Vagina (tissue), 2 donors: ENCODE data around the gene TPBGL.

Source experiments
- POLR2A ChIP-seq, 2 donors: fragments of 450-650 bp; IDR thresholded peaks; one replicate each; pipeline ENCODE4 v1.6.1; 2017; ENCODE audit warnings: antibody characterized with exemption in 2 of 2, mild to moderate bottlenecking in 2 of 2, moderate library complexity in 2 of 2
- TF ChIP-seq, protein P1 (sequence below), 3 experiments: fragments of 450-650 bp in 2 of 3; fragments of 200-600 bp in 1 of 3; sonication (generic) in 1 of 3; IDR thresholded peaks; one replicate each; pipeline ENCODE4 v1.5.1; 2017 to 2019; ENCODE audit warnings: antibody characterized with exemption in 3 of 3, mild to moderate bottlenecking in 2 of 3, moderate library complexity in 2 of 3

DNA sequence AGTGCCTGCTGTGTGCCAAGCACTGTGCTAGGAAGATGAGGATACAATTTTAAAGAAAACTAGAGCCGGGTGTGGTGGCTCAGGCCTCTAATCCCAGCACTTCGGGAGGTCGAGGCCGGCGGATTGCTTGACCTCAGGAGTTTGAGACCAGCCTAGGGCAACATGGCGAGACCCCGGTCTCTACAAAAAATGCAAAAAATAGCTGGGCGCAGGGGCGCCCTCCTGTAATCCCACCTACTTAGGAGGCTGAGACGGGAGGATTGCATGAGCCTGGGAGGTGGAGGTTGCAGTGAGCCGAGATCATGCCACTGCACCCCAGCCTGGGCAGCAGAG is 8.3 kb downstream of the TPBGL start:
- TF ChIP-seq, protein P1, sequence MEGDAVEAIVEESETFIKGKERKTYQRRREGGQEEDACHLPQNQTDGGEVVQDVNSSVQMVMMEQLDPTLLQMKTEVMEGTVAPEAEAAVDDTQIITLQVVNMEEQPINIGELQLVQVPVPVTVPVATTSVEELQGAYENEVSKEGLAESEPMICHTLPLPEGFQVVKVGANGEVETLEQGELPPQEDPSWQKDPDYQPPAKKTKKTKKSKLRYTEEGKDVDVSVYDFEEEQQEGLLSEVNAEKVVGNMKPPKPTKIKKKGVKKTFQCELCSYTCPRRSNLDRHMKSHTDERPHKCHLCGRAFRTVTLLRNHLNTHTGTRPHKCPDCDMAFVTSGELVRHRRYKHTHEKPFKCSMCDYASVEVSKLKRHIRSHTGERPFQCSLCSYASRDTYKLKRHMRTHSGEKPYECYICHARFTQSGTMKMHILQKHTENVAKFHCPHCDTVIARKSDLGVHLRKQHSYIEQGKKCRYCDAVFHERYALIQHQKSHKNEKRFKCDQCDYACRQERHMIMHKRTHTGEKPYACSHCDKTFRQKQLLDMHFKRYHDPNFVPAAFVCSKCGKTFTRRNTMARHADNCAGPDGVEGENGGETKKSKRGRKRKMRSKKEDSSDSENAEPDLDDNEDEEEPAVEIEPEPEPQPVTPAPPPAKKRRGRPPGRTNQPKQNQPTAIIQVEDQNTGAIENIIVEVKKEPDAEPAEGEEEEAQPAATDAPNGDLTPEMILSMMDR (IDR thresholded peaks at IDR 0.05), result no peak
- no peak for TF ChIP-seq POLR2A (IDR thresholded peaks at IDR 0.05)
